ENCODE data around the gene HPSE2.

The HPSE2 gene

DNA sequence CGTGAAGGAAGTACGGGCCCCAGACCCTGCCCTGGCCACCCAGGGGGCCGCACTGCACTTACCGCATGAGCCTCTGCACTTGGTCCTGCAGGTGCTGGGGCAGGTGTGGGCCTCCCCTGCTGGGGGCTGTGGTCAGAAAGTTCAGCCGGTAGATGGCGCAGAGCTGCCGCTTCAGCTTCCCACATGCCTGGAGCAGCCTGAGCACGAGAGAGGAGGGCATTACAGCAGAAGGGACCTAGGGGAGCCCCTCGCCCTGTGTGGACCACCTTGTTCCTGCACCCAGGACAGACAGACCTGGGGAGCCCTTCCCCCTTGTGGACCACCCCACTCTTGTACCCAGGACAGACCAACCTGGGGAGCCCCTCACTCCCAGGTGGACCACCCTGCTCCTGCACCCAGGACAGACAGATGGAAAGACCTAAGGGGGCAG is 811.9 kb downstream of the HPSE2 start:
- no peak for DNase-seq

DNA sequence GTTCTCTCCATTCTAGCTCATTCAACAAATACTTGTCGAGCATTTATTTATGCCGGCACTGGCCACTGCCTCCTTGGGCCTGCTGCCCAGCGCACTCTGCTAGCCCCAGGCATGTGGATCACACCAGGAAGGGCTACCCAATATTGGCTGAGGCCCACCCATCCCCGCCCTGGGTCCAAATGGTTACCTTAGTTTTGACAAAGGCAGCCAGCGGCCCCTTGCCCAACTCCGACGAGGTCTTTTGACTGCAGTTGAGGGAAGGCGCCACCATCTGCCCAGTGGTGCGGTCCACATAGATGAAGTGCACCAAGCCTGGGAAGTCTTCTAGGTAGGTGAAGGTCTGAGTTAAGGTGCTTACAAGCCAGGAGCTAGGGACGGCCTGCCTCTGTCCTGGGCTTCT is 813.5 kb downstream of the HPSE2 start:
- DNase-seq, result no peak

DNA sequence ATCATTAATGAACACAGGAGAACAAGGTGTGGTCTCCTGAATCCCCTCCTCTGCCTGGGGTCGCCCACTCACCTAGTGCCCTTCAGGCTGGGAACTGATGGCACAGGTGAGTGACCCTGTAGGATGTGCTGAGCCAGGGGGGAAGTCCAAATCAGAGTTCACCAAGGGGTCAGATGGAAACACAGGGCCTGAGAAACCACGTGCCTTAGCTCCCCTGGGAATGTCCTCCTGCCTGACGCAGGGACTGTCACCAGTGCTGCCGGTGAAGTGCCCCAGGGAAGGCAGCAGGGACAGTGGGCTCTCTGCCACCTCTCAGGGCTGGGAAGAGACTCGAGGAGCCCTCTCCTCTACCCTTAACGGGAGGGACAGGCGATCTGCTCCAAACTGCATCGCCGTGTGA is 814.9 kb downstream of the HPSE2 start:
- no peak for DNase-seq

DNA sequence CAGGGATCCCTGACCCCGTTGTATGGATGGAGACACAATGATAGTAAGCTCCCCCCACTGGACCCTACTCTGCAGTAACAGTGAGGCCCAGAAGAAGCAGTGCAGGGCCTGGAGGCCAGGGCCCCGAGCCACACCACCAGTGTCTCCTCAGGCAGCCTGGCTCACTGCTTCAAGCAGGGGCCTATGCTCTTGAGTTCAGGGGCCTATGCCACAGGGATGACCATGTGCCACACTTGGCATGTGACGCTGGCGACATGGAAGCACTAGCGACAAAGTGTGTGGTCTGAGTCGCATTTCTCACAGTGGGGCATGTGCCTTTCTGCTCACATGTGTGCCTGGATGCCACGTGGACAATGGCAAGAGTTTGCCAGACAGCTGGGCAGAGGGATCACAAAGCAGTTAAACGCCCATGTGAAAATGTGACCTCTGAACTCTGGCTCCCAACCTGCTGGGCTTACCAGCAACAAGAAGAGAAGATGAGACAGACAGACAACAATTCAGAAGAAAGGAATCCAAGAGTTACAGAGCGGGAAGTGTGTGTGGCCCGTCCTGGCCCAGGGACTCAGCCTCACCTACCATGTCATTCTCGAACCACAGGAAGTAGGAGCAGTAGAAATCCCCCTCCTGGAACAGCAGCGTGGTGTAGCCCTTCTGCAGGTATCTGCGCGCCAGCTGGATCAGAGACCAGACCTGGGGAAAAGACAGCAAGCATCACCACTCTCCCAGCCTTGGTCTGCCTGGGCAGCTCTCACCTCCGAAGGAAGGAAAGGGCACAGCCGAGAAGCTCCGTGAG is 816.0 kb downstream of the HPSE2 start:
- DNase-seq, result no peak

DNA sequence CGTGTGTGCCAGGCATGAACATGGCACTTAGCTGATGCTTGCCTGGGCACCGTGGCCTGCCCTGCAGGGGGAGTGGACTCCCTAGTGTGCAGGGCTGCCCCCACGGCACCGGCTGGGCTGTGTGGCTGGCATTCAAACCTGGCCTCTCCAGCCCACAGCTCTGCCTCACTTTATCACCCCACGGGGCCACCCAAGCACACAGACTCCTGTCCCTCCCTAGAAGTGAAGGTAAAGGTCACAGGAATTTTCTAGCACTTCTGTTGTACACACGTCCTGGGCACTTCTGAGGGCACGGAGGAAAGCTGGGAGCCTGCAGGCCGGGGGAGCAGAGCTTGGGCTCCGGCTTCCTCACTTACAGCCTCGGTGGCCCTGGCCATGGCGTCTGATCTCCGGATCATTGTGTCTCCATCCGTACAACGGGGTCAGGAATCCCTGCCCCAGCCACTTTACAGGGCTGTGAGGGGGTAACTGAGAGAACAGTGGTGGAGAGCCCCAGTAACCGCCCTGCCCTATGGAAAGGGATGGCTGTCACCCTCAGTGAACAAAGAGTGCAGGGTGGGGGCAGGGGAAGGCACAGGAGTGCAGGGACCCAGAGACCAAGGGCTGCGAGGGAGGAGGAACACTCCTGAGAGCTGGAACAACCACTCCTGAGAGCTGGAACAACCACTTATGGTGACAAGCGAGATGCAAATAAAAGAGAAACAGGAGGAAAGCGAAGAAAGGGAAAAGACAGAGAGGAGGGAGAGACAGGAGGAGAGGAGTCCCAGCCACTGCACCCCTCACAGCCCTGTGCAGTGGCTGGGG is 816.8 kb downstream of the HPSE2 start:
- no peak for DNase-seq

DNA sequence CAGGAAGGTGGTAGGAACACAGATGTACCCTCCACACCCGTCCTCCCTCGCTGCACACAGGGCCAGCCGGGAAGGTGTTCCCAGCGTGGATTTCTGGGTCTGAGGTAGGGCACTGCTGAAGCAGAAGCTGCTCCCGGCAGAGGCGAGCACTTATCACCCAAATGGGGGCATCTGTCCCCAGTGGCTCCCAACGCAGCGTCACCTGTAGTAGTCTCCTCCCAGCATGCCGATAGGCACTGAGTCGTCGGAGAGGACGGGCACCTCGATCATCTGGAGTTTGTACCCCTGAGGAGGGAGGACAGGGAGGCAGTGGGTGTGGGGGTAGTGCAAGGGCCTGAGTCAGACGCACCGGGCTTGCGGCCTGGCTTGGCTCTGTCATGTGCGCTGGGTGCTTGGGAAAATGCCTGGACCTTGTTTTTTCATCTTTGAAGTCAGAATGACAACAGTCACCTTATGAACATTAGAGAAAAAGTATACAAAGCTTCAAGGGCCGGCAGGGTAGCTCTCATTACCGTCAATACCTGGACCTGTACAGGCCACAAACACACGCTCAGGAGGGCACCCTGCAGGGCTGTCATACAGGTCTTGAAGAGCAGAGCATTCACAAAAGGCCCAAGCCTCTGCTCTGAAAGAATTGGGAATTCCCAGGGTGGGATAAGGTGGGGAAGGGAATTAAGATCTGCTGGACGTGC is 817.5 kb downstream of the HPSE2 start:
- DNase-seq, result no peak

DNA sequence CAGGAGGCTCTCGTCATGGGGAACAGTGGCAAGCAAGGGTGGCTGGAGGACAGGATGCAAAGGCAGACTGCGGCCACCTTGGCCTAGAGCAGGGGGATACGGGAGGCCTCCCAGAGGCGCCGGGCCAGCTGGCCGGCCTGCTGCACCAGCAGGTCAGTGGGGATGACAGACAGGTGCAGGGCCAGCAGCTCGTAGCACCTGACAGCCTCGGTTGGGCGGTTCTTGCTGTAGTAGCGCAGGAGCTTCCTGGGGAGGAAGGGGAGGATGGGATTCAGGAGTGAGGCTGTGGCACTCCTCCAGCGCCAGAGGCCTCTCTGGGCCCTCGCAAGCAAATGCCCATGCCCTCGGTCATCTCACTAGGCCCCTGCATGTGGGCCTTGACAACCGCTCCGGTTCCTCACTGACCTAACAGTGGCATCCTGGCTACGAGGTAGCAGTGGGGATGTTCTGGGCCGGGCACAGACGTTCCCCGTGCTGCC is 818.1 kb downstream of the HPSE2 start:
- DNase-seq, result no peak

DNA sequence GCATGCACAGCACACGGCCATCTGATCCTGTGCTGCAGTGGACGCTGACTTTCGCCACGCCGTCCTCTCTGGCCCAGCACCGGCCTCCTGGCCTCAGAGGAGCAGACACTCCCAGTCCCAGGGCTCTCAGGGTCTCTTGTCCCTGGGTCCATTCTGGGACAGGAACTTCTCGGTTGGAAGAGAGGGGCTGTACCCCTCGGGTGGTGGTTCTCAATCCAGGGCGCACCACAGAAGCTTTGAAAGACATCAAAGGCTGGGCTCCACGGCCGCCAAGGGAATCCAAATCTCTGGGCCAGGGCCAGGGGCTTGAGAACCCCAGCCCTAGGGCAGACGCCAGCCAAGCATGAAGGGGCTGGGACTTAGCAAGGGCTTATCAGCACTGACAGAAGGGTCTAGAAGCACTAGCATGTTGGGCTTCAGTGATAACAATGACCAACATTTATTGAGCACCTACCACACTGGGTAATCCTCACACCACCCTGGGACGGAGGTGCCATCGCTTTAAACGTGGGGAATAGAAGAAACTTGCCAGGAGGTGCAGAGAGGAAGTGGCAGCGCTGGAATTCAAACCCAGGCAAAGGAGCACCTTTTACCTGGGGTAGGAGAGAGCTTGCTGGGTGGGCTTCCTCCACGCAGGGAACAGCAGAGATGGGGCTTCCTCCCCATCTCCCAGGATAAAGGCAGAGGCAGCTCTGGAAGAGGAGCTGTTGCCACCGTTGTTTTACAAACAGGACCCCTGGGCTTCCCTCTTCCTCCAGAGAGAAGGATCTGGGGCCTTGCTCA is 818.9 kb downstream of the HPSE2 start:
- DNase-seq, result no peak

DNA sequence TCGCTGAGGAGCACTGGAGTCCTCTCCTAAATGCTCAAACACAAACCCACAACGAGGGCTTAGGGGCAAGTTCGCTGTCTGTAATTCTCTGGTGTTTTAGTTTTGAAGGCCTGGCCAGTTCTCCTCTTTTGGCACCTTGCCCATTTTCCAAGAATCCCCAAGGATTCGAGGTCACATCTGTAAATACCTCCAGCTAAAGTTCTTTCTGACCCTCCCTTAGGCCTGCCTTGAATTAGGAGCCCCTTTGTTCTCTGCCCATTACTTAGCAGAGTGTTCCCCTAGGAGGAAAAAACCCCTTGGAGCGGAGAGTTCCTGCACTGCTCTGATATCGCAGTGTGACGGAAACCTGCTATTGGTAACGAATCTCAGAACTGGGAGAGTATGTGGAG is 819.9 kb downstream of the HPSE2 start:
- DNase-seq, result no peak

DNA sequence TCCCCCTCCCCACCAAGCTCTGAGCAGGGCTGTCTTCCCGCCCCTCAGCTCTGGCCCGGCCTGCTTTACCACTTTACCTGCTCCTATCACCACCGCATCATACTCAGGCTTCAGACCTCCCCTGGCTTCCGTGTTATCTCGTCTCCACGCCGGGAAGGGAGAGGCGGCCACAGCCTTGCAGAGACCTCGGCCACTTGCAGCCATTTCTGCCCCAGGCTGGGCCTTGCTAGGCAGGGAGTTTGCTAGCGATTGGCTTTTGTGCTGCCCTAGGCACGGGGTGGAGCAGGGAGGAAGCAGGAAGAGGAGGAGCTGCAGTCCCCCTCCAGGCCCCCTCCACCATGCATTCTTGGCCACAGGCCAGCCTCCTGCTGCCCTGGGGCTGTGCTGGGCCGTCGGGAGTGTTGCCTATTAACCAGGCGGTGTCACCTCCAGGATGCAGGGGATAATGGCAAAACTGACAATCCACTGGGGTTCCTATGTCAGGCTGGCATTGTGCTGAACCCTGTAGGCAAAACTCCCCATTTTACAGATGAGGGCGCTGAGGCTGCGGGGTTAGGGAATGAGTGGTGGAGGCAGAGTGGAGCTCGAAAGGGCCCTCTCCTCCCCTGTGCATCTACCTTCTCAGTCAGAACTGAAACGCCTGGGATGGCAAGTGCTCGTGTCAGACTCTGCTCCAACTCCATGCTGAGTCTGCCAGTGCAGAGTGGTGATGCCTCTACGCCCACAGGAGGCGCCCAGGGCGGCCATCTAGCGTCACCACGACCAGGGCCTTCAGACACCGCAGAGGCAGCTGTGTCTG is 820.5 kb downstream of the HPSE2 start, which contains the start of gene PYROXD2:
TSS of gene PYROXD2 (minus strand) at position 251 of the 799 bp plus-strand sequence. CDS start at position 204, 47 bp downstream.
- peak; percentile 92 for DNase-seq

DNA sequence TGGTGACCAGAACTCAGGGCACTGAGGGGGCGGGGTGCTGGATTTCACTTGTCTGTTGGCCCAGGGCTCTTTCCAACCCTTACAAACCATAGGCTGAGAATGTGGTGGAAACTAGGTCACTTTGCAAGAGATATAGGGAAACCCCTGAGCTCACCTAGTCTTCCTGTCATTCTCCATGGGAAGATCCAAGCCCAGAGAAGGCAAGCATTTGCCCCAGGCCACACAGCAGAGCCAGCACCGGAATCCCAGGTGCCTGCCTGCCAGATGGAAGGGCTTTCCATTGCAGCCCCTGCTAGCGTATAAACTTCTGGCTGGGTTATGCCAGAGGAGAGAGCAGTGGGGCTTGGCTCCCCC is 821.1 kb downstream of the HPSE2 start:
- no peak for DNase-seq

DNA sequence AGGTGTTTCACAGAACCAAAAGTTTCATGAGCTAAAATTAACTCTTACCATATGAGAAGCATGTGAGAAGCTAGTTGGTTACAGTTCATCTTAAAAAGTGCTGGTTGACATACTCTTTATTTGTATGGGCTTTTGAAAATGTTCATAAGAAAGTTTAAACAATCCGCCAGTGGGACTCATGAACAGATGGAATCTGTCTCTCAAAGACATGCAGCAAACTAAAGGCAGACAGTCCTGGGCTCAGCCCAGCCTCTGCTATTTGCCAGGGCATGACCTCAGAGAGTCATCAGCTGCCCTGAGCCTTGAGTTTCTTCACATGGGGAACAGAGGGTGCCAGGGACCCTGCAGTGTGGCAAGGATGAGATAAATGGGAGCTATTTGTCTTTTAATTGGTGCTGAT is 823.9 kb downstream of the HPSE2 start:
- DNase-seq, result no peak

DNA sequence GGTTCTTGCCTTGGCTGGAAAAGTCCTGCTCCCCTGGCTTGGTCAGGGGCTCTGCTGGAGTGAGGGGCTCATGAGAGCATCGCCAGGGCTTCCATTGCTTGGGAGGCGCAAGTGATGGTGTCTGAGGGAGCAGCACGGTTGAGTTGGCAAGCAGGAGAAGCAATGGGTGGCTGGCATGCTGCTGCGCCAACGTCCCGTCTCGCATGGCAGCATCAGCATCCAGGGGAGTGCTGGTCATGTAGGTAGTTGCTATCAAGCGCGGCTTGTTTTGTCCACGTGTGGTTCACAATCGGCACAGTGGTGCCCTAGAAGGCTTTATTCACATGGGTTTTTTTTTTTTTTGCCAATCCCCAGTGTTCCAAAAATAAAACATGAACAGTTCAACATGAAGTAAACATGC is 824.5 kb downstream of the HPSE2 start:
- no peak for DNase-seq

DNA sequence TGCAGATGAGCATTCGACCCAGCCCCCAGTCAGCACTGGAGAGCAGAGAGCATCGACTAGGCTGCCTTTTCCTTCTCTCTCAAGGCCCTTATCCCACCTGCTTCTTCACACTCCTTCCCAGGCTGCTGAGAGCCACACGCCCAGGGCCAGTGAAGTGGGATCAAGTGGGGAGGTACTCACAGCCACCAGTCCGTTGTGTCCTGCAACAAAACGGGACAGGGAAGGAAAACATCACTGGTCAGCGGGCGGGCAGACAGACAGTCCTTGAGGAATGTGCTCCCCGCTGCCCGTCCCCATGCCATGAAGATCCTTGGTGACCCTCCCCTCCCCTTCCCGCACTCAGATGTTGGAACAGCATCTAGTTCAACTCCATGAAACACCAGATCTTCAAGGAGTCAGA is 824.9 kb downstream of the HPSE2 start:
- no peak for DNase-seq

DNA sequence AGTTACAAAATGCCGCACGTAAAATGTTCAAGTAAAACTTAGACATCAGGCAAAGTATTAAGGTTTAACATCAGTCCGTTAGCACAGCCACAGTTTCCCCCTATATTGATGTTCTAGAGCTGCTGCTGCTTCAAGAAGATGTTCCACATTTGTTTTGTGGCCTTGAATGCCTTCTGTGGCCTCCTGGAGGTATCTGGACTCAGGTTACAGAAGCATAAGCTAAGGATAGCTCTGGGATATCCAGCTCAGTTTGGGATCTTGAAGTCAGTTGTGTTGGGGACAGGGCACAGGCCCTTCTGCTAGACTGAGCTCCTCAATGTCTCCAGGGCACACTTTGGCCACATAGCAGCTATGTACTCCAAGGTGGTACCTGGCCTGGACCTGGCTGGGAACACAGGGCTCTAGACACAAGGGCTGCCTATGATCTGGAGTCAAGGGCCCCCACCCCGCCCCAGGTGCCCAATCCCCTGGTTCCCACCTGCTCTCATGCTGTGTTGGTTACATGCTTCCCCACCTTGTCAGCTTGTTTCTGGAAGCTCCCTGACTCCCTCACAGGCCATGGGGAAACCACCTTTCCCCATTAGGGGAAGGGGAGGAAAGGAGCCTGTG is 825.4 kb downstream of the HPSE2 start:
- no peak for DNase-seq

DNA sequence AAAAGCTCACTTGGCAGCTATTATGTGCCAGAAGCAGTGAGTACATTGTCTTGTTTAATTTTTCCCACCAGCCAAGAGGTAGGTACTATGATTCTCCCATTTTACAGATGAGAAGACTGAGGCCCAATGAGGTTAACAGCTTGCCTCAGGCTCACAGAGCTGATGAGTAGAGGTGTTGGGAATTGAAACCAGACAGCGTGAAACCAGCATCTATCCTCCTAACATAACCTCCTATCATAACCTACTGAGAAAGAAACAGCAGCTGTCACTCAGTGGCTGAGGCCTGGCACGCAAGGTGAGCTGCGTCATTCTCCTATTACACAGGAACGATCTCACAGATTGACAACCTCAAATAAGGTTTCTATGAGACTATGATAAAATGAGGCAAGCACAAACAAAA is 826.9 kb downstream of the HPSE2 start:
- no peak for DNase-seq

DNA sequence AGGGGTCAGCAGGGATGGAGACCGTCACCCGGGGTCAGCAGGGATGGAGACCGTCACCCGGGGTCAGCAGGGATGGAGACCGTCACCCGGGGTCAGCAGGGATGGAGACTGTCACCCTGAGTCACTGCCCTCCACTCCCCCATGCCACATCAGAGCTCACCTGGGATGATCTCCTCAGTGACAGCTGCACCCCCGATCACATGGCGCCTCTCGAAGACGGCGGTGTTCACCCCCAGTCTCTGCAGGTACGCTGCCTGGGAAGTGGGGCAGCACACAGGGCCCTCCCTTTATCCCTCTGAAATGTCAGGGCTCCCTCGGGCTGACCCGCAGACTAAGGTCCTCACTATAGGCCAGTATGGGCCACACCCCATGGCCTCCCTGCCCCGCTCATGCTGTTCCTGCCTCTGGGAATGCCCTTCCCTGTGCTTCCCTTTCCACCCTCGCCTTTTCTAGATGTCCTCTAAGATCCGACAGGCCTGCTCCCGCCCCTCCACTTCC is 827.9 kb downstream of the HPSE2 start:
- DNase-seq, result no peak
